GM23248 (cell line): ENCODE results near the gene GTF3C5. TPM values are rescaled to one million over a fixed set of nuclear protein-coding genes. Genes with fewer than 3 reads are reported as not detected.

Experiments
- DNase-seq: peaks from one replicate; pipeline ENCODE4 v3.0.0-alpha.2; 2015
- H2AFZ ChIP-seq: fragments of 200-600 bp; sonication (generic); 2 replicates; pipeline ENCODE4 v1.6.1; 2016; ENCODE audit warnings: antibody characterized with exemption
- H3F3A ChIP-seq: fragments of 200-600 bp; sonication (generic); 2 replicates; pipeline ENCODE4 v1.6.1; 2016; ENCODE audit warnings: mild to moderate bottlenecking, antibody characterized with exemption, mixed run types; ENCODE audit not compliant: insufficient read depth
- H3K27ac ChIP-seq: fragments of 200-600 bp; sonication (generic); 2 replicates; pipeline ENCODE4 v1.5.1; 2016; ENCODE audit warnings: mild to moderate bottlenecking
- H3K27me3 ChIP-seq: fragments of 200-600 bp; sonication (generic); replicated peaks from 2 replicates; pipeline ENCODE4 v1.6.1; 2016; ENCODE audit warnings: mild to moderate bottlenecking; ENCODE audit not compliant: insufficient read depth
- H3K36me3 ChIP-seq: fragments of 200-600 bp; sonication (generic); 2 replicates; pipeline ENCODE4 v1.6.1; 2016; ENCODE audit warnings: low read depth, mild to moderate bottlenecking
- H3K4me1 ChIP-seq: fragments of 200-600 bp; sonication (generic); 2 replicates; pipeline ENCODE4 v1.6.1; 2016; ENCODE audit warnings: mild to moderate bottlenecking; ENCODE audit not compliant: insufficient read depth
- H3K4me2 ChIP-seq: fragments of 200-600 bp; sonication (generic); one replicate; pipeline ENCODE4 v1.6.1; 2016; ENCODE audit warnings: mild to moderate bottlenecking; ENCODE audit not compliant: unreplicated experiment
- H3K4me3 ChIP-seq: fragments of 200-600 bp; sonication (generic); 2 replicates; pipeline ENCODE4 v1.5.1; 2016; ENCODE audit warnings: mild to moderate bottlenecking
- H3K79me2 ChIP-seq: fragments of 200-600 bp; sonication (generic); 2 replicates; pipeline ENCODE4 v1.6.1; 2016; ENCODE audit warnings: mild to moderate bottlenecking; ENCODE audit not compliant: insufficient read depth
- H3K9ac ChIP-seq: fragments of 200-600 bp; sonication (generic); 2 replicates; pipeline ENCODE4 v1.6.1; 2016; ENCODE audit warnings: mild to moderate bottlenecking
- H3K9me2 ChIP-seq: fragments of 200-600 bp; sonication (generic); 2 replicates; pipeline ENCODE4 v1.6.1; 2016; ENCODE audit warnings: mixed run types, mild to moderate bottlenecking, moderate library complexity; ENCODE audit not compliant: insufficient read depth
- H3K9me3 ChIP-seq: fragments of 200-600 bp; sonication (generic); one replicate; pipeline ENCODE4 v1.6.1; 2017; ENCODE audit warnings: low read depth
- H4K20me1 ChIP-seq: fragments of 200-600 bp; sonication (generic); 2 replicates; pipeline ENCODE4 v1.6.0; 2016; ENCODE audit not compliant: insufficient read depth
- EZH2 ChIP-seq: fragments of 200-600 bp; sonication (generic); IDR thresholded peaks from 2 replicates; pipeline ENCODE4 v1.6.1; 2018; ENCODE audit warnings: antibody characterized with exemption, mild to moderate bottlenecking; ENCODE audit not compliant: insufficient read depth, poor library complexity, severe bottlenecking
- EZH2phosphoT487 ChIP-seq: fragments of 200-600 bp; sonication (generic); IDR thresholded peaks from 2 replicates; pipeline ENCODE4 v1.6.1; 2018; ENCODE audit warnings: antibody characterized with exemption, moderate library complexity, mild to moderate bottlenecking, low read depth; ENCODE audit not compliant: insufficient read depth
- WGBS, 2 experiments: methylation state at CpG; one replicate each; pipeline ENCODE4 v1.1.6; 2015 to 2017; ENCODE audit warnings: low lambda C conversion rate in 2 of 2, low coverage in 1 of 2; ENCODE audit errors: missing lambda C conversion rate in 2 of 2; 5-methylcytosine and 5-hydroxymethylcytosine counted together
- in situ Hi-C: fragments of 300-500 bp; cut with MboI; formaldehyde crosslinking; loops from 2 replicates; pipeline ENCODE4 v1.15.0; 2020
- polyA plus RNA-seq: library from polyadenylated mRNA; unstranded; fragments of >200 nt; fragmentation: Nextera tagmentation; extraction: Ambion mirVana; gene quantifications from 2 replicates; pipeline ENCODE4 v1.2.1, GENCODE V29; 2016
- total RNA-seq: library from RNA; depleted of rRNA; stranded (reverse); fragments of >200 nt; shearing (Covaris generic); gene quantifications from 2 replicates; pipeline ENCODE4 v1.2.3, GENCODE V29; 2014

GTF3C5 gene
- total and polyA plus RNA-seq, 2 experiments from 2014 or later, result 33.5 to 40.1 TPM

DNA sequence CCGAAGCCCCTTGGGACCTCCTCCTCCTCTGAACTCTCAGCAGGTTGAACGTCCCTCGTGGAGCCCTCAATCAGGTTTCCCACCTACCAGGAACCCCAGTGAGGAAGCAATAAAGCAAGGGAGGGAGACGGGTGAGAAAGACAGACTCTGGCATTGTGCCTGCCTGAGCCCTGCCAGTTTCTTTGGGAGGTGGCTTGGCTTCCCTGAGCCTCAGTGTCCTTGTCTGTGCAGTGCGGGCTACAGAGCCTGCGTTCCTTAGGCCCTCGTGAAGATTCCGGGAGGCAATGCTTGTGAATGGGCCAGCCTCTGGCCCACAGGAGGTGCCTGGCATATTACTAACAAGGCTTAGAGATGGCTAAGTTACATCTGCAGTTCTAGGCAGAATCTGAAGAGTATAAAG lies 11.9 kb downstream of the GTF3C5 start:
- no peaks in the 10 kb centered on the region for H3K9me2 ChIP-seq
- peaks cover 38% of the 10 kb centered on the region for H3K79me2 ChIP-seq
- H3K4me1 ChIP-seq, result no peaks in the 10 kb centered on the region
- no peak overlapping the region for H2AFZ ChIP-seq
- H3K9me3 ChIP-seq, result no peaks in the 10 kb centered on the region
- no peak for DNase-seq
- H3K4me3 ChIP-seq, result no peak overlapping the region
- in situ Hi-C loops, result loop anchor here (10.0 to 25.0 kb wide), 2 partner anchors 102 to 445 kb away; partner anchors contain the start of gene SLC2A6
- no peak overlapping the region for H3K9ac ChIP-seq
- H3K27me3 ChIP-seq, result no peaks in the 10 kb centered on the region
- WGBS, 2 experiments, result 75 to 77% methylated on average over 8 of the region's 8 CpGs
- H3K36me3 ChIP-seq, result peaks cover 9% of the 10 kb centered on the region; the same call in 1 of the 2 replicates
- H3K4me2 ChIP-seq, result no peak overlapping the region
- H4K20me1 ChIP-seq, result peaks cover 4% of the 10 kb centered on the region; the same call in 1 of the 2 replicates
- H3F3A ChIP-seq, result no peaks in the 10 kb centered on the region
- TF ChIP-seq EZH2phosphoT487, result no peak
- no peak for TF ChIP-seq EZH2
- no peak overlapping the region for H3K27ac ChIP-seq

DNA sequence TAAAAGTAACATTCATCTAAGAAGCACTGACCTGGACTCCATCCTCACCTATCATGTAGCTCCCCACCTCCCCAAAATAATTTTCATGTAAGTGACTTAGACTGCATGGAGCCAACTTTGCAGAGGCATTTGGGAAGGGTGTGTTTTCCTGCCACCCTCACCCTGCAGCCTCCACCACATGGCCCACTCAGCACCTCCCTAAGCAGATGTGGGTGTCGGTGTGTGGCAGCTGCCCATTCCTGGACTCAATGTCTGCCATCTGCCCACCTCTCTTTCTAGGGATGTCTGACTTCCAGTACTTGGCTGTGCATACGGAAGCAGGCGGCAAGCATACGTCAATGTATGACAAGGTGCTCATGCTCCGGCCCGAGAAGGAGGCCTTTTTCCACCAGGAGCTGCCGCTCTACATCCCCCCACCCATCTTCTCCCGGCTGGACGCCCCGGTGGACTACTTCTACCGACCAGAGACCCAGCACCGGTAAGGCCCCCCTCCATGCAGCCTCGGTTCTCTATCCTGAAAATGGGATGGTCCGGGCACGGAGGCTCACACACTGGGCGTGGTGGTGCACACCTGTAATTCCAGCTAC lies 12.7 kb downstream of the GTF3C5 start:
- TF ChIP-seq EZH2 (no peak), EZH2phosphoT487 (no peak)
- WGBS, 2 experiments, result 94 to 97% methylated on average over 13 to 16 of the region's 16 CpGs
- Histone ChIP-seq H3K79me2 (peaks cover 30% of the 10 kb centered on the region), H3K9me3 (no peaks in the 10 kb centered on the region), H3K4me3 (no peak overlapping the region), H3K4me2 (no peak overlapping the region), H3K27me3 (no peaks in the 10 kb centered on the region), H4K20me1 (peaks cover 4% of the 10 kb centered on the region; the same call in 1 of the 2 replicates), H3K4me1 (no peaks in the 10 kb centered on the region), H3F3A (no peaks in the 10 kb centered on the region), H3K36me3 (peaks cover 9% of the 10 kb centered on the region; the same call in 1 of the 2 replicates), H3K9me2 (no peaks in the 10 kb centered on the region), H3K9ac (no peak overlapping the region), H3K27ac (no peak overlapping the region), H2AFZ (no peak overlapping the region)
- DNase-seq, result no peak
- in situ Hi-C loops, result loop anchor here (10.0 to 25.0 kb wide), 2 partner anchors 101 to 444 kb away; partner anchors contain the start of gene SLC2A6

- H3K4me3 ChIP-seq, result no peak overlapping the region
- no peaks in the 10 kb centered on the region for H3K27me3 ChIP-seq
- no peaks in the 10 kb centered on the region for H3F3A ChIP-seq
- H3K9me2 ChIP-seq, result no peaks in the 10 kb centered on the region
- no peak for TF ChIP-seq EZH2phosphoT487
- no peak for TF ChIP-seq EZH2
- H3K9me3 ChIP-seq, result no peaks in the 10 kb centered on the region
- H3K4me1 ChIP-seq, result no peaks in the 10 kb centered on the region
- H4K20me1 ChIP-seq, result peaks cover 4% of the 10 kb centered on the region; the same call in 1 of the 2 replicates
- peaks cover 9% of the 10 kb centered on the region; the same call in 1 of the 2 replicates for H3K36me3 ChIP-seq
- no peak overlapping the region for H3K27ac ChIP-seq
- DNase-seq, result no peak
- no peak overlapping the region for H3K9ac ChIP-seq
- in situ Hi-C loops, result loop anchor here (10.0 to 25.0 kb wide), 2 partner anchors 101 to 443 kb away; partner anchors contain the start of gene SLC2A6
- WGBS, 2 experiments, result 77 to 82% methylated on average over 6 of the region's 6 CpGs
- H3K4me2 ChIP-seq, result no peak overlapping the region
- H2AFZ ChIP-seq, result no peak overlapping the region
- H3K79me2 ChIP-seq, result peaks cover 24% of the 10 kb centered on the region
Observed at GRCh38 chr9:133044125-133044524, 13.3 kb downstream of the GTF3C5 start.

- Histone ChIP-seq H3K9ac (no peak overlapping the region), H3K4me3 (no peak overlapping the region), H3K27ac (no peak overlapping the region), H2AFZ (no peak overlapping the region), H3K27me3 (no peaks in the 10 kb centered on the region), H3K4me1 (no peaks in the 10 kb centered on the region), H3K4me2 (no peak overlapping the region), H4K20me1 (peaks cover 4% of the 10 kb centered on the region; the same call in 1 of the 2 replicates), H3K79me2 (peaks cover 18% of the 10 kb centered on the region), H3F3A (no peaks in the 10 kb centered on the region), H3K9me2 (no peaks in the 10 kb centered on the region), H3K36me3 (peaks cover 9% of the 10 kb centered on the region; the same call in 1 of the 2 replicates), H3K9me3 (no peaks in the 10 kb centered on the region)
- no peak for DNase-seq
- in situ Hi-C loops, result loop anchor here (10.0 to 25.0 kb wide), 2 partner anchors 100 to 443 kb away; partner anchors contain the start of gene SLC2A6
- 77 to 81% methylated on average over 10 to 11 of the region's 11 CpGs for WGBS, 2 experiments
- TF ChIP-seq EZH2phosphoT487 (no peak), EZH2 (no peak)
Observed at GRCh38 chr9:133044661-133045060, 13.9 kb downstream of the GTF3C5 start.
